Activated CD4-positive, alpha-beta T cell treated with anti-CD3 and anti-CD28 coated beads, Interleukin-2, Interleukin-6, amounts not matched to agents 100 ng/mL and 50 ng/mL, durations not matched to agents 16 hours and 8 hours (primary cell): ENCODE measurements around the gene UBL4A.
A peak's percentile ranks its signal among the peaks of the same experiment; 100 is the strongest.
"Not testable (repeated sequence)": the region's sequence is repeated elsewhere in the genome, so short reads cannot be mapped to it uniquely, and the experiment has no call there.

ENCODE experiments used
- DNase-seq: peaks from one replicate; pipeline ENCODE4 v3.0.0-alpha.2; 2020

UBL4A gene

GRCh38 chrX:154507673-154508383 lies 21.4 kb upstream of the UBL4A start:
- no peak for DNase-seq

DNA sequence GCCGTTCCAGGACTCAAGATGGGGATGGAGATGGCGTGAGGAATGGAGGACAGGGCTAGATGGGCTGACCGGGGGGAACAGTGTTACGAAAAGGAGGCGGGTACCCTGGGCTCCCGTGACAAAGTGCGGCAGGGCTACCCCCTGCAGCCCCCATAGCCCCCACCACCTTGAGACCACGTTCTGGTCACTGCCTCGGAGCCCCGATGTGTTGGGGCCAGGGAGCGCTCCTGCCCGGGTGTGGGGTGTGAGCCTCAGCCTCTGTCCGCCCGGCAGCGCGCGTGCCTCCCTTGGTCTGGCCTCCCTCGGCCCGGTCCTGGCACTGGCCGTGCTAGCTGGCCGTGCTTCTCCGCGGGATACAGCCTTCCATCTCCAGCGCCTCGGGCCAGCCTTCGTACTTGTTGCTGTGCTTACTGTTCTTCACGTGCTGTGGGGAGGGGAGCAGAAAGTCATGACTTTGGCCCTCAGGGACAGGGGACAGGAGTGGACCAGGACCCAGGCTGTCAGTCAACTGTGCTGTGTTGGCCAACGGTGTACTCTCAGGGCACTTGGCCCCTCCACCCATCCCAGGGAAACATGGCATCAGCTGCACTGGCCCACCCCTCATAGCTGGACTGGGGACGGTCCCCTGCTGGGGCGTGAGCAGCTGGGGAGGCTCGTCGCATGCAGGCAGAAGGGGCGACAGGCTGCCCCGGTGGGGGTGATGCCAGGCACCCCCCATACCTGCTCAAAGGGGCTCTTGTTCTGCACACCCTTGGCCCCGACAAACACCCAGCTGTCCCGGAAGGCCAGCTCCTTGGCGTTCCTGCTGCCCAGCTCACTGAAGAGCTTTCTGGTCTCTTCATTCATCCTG lies 20.3 kb upstream of the UBL4A start:
- no peak for DNase-seq

DNA sequence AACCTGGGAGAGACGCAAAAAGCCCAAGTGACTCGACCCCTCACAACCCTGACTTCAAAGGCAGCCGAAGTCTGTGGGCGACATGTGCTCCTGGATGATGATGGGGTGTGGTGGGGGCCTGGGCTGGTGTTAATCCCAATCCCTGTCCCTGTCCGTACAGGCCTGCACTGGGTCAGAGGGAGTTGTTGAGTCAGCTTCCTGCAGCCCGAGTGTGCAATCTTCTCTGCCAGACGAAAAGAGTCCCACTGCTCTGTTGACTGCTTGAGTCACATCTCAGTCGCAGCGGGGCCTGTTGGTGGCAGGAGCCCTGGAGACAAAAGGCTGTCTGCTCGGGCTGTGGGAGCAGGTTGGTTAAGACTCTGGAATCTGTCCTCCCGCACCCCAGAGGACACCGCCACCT lies 19.3 kb upstream of the UBL4A start:
- no peak for DNase-seq

GRCh38 chrX:154502989-154503388 lies 16.6 kb upstream of the UBL4A start:
- no peak for DNase-seq

DNA sequence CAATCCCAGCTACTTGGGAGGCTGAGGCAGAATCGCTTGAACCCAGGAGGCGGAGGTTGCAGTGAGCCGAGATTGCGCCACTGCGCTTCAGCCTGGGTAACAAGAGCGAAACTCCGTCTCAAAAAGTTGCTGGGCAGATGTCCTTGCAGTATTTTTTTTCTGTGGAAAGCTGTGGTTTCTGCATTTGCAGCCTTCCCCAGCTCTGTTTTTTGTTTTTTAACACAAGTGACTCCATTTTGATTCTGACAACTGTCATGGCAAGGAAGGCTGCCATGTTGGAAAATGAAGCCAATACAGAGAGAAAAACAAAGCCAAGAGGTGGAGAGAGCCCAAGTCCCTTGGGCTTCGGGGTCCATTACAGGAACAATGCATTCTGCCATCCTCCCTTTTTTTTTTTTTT lies 15.7 kb upstream of the UBL4A start:
- no peak for DNase-seq

DNA sequence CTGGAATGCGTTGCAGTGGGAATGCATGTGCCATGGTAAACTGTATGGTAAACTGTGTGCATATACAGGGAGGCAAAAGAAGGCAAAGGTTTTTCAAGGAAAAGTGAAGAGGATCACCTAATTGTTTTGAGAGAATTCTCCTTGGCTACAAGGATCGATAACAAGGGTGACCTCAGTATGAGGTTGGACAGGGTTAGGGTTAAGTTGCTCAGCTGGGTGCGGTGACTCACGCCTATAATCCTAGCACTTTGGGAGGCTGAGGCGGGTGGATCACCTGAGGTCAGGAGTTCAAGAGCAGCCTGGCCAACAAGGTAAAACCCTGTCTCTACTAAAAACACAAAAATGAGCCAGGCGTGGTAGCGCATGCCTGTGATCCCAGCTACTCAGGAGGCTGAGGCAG lies 15.0 kb upstream of the UBL4A start:
- DNase-seq = not testable (repeated sequence)

- DNase-seq = not testable (repeated sequence)
These were observed 10.2 kb upstream of the UBL4A start for GRCh38 chrX:154496591-154497137.

GRCh38 chrX:154495472-154495922 lies 9.1 kb upstream of the UBL4A start:
- DNase-seq = no peak

- DNase-seq = no peak
These were observed 8.3 kb upstream of the UBL4A start for GRCh38 chrX:154494715-154495114.

GRCh38 chrX:154490414-154491083 lies 4.1 kb upstream of the UBL4A start, which contains the start of gene SLC10A3:
SLC10A3 (minus strand) TSS chrX:154490629; CDS start chrX:154488940, 1,689 bp downstream.
- DNase-seq = peak; percentile 95

- peak; percentile 45 for DNase-seq
These were observed 3.6 kb upstream of the UBL4A start for GRCh38 chrX:154490021-154490413.

DNA sequence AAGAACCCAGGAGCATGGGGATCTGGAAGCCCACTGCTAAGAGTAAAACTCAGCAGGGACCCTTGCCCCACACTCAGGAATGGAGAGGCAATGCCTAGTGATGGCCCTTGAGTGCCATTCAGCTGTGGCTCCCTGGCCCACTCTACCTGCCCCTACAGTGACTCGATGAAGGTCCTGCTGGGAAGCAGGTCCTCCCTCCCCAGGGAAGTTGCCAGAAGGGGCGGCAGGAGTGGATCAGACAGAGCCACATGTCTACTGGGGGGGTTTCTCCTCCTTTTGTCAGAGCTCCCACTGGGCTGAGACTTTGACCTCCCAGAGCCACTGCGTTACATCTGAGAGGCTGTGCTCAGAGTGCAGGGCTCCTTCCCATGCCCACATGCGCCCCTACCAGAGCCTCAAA lies 2.8 kb upstream of the UBL4A start:
- DNase-seq = no peak

DNA sequence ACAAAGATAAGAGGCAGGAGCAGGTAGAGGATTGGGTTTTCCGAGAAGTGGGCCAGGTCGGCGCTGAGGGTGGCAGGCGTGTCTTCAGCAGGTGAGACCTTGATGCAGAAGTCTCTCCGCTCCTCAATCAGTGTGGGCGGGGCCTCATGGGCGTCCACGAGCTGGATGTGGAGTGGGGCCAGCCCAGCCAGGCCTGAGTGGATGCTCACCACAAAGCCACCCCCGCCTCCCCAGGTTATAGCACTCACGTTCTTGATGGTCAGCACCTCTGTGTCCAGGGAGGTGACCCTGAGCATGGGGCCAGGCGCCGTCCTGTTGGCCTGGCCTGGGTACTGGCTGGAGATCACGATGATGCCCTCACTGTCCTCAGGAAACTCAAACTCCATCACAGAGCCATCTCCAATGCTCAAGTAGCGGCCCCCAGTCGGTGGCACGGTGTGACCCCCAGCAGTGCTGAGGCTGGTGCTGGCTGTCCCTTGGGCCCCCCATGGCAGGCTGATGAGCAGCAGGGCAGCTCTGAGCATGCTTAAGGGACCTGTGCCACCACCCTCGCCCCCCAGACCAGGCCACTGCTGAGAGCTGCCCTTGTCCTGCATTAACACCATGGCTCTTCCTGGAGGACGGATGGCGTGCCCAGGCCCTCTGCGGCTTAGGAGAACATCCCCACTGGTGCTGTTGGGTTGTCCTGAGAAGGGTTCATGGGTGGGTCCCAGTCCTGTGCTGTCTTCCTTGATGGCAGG lies 2.1 kb upstream of the UBL4A start:
- DNase-seq = no peak

DNA sequence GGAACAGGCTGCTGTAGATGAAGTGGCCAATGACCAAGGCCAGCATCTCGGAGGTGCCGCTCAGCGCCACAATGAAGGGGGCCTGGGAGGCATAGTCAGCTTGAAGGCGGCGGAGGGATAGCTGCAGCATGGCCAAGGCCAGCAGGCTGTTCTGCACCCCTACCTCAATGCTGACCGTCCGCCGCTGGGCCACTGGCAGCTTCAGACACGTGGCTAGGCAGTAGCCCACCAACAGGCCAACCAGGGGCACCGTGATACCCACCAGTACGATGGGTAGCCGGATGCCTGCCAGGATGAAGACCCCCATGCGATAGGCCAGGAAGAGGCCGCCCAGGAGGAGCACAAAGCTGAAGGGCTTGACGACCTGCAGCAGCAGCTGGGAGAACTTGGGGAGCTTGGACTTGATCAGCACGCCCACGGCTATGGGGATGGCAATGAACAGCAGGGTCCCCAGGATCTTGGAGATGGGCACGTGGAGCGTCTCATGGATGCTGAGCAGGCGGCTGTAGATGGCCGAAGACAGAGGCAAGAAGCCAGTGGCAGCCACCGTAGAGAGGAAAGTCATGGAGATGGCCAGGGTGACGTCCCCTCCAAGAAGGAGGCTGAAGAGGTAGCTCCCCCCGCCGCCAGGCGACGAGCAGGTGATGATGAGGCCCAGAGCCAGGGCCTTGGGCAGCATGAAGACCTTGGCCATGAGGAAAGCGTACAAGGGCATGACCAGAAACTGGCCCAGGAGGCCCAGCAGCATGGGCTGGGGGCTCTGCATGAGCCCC lies 1.3 kb upstream of the UBL4A start:
- no peak for DNase-seq

DNA sequence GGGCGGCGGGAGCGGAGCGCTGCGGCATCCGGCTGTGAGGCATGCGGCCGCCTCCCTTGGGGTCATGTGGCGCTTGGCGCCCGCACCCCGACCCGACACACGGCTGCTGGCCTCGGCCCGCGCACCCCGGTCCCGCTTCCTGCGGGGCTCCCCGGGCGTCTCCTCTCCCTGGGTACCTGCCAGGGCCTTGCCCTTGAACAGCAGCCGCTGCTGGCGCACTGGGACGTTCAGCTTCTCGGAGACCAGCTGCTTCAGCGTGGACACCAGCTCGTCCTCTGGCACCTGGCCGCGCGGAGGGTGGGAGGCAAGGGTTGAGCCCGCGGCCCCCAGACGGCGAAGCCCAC lies 391 bp downstream of the UBL4A start:
- peak; percentile 43 for DNase-seq

DNA sequence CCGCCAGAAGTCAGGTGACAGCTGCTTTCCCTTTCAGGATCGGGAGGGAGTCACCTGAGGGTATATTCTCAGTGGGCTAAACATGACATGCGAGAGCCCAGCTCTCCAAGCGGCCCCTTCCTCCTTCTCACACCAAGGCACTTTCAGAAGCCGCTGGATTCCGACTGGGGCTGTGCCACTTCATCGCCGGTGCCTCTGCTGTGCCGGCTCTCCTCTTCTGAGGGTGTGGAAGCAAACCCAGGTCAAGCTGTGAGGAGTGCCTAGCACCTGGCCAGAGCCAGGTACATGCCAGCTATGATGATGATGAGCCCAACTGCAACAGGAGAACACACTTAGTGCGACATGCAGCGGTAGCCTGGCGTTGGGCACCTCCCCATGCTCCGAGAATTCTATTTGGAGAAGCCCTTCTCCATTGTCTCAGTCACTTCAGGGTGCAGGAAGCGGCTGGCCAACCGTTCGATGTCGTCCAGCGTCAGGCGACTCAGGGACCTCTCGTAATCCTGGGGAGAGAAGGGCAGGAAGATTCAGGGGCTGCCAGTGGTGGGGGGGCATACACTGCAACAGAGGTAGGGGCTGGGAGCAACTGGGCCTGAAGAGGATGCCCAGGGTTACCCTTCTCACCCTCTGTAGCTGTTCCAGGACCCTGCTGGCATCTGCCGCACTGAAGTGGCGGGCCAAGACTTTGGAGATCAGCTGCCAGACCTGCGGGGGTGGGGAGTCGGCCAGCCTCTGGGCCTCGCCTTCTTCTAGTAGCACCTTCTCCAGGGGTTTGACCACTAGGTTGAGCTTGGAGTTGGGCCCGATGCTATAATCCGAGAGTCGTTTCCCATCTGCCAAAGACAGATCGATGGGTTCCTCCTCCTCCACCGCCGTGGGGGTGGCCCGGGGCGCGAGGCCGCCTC lies 1.0 kb downstream of the UBL4A start:
- DNase-seq = no peak

GRCh38 chrX:154484255-154485149 lies 1.9 kb downstream of the UBL4A start:
- DNase-seq = peak; percentile 23

DNA sequence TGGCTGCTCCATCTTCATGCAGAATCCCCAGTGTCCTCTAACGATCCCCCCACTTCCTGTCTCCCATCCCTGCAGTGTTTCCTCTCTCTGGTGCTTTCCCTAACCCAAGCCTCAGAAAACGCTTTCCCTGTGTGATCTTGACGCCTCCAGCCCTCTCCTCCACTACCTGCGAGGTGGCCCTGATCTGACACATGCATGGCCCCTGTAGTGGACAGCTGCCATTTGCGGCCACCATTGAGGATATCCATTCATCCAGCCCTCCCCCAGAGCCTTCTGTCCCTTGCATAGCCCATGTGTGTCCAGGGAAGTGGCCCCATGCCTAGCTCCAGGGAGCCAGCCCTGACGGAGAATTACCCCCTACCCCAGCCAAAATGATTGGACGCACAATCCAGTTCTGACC lies 3.1 kb downstream of the UBL4A start:
- no peak for DNase-seq

GRCh38 chrX:154482786-154483185 lies 3.6 kb downstream of the UBL4A start:
- no peak for DNase-seq
